Mammary epithelial cell (primary cell): ENCODE data around the gene SORL1-AS1.

Experiments used
- EZH2 ChIP-seq: IDR thresholded peaks from 2 replicates; pipeline ENCODE4 v1.6.1; 2012; ENCODE audit warnings: low read length, inconsistent platforms, borderline replicate concordance
- TF ChIP-seq, protein P1 (sequence below), 2 donors: IDR thresholded peaks in 1 of 2; conservative IDR thresholded peaks in 1 of 2; 2 replicates each; pipeline ENCODE4 v1.5.1; 2011 to 2012; ENCODE audit warnings: inconsistent platforms in 2 of 2, low read length in 2 of 2, mild to moderate bottlenecking in 2 of 2, control low read depth in 1 of 2, low read depth in 1 of 2; ENCODE audit not compliant: insufficient read depth in 1 of 2; ENCODE audit errors: extremely low read depth in 1 of 2

DNA sequence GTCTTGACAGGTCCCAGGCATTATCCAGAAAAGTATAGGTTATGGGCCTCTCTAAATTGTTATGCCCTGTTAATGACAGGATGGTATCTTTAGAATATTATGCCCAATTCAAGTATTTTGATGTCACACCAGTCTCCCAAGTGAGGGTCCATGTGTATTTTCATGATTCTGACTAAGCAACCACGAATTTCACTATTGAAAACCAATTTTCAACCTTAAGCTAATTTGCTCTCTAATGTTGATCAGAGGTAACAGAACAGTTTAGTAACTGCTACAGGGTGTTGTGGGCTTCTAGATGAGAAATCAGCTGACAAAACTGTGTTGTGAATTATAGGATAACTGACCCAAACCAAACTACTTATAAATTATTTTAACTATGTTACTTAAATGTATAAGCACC lies 48.0 kb upstream of the SORL1-AS1 start:
- TF ChIP-seq, protein P1, sequence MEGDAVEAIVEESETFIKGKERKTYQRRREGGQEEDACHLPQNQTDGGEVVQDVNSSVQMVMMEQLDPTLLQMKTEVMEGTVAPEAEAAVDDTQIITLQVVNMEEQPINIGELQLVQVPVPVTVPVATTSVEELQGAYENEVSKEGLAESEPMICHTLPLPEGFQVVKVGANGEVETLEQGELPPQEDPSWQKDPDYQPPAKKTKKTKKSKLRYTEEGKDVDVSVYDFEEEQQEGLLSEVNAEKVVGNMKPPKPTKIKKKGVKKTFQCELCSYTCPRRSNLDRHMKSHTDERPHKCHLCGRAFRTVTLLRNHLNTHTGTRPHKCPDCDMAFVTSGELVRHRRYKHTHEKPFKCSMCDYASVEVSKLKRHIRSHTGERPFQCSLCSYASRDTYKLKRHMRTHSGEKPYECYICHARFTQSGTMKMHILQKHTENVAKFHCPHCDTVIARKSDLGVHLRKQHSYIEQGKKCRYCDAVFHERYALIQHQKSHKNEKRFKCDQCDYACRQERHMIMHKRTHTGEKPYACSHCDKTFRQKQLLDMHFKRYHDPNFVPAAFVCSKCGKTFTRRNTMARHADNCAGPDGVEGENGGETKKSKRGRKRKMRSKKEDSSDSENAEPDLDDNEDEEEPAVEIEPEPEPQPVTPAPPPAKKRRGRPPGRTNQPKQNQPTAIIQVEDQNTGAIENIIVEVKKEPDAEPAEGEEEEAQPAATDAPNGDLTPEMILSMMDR (conservative IDR thresholded peaks at IDR 0.05 in 1 of 2, IDR thresholded peaks at IDR 0.05 in 1 of 2; ENCODE audit: extremely low read depth in 1 of 2, insufficient read depth in 1 of 2, low read depth in 1 of 2, low read length in 2 of 2), result no peak
- no peak for TF ChIP-seq EZH2
